Measurements from ENCODE around the gene MCAT. TPM values are rescaled to one million over a fixed set of nuclear protein-coding genes. Genes with fewer than 3 reads are reported as not detected.
A peak's percentile ranks its signal among the peaks of the same experiment; 100 is the strongest.

MCAT gene
- total and polyA plus RNA-seq, 4 donors, result 8.3 to 22.6 (median 14.8) TPM

DNA sequence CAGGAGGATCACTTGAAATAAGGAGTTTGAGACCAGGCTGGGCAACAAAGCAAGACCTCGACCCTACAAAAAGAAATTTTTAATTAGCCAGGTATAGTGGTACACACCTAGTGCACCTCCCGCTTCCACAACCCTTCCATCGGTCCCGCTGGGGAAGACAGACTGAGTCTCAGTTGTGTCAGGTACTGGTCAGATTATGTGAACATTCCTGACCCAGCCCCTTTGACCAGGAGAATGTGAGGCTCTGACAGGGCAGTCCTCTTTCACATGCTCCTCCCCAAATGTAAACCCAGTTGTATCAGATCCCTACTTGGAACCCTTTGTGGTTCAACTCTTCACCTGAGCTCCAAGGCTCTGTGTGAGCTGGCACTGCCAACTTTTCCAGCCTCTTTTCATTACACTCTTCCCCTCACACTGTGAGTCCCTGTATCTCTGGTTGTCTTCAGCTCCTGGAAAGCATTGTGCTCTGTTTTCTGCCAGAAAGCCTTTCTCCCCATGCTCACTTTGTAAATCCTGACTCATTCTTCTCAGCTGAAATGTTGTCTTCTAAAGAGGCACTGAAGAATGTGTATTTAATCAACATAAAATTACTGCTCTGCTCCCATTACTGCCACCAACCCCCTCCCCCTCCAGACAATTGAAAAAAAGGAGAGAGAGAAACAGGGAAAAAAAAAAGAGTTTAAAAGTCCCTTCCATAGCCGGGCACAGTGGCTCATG lies 45.8 kb upstream of the MCAT start:
- H3K27ac ChIP-seq (ENCODE audit: low read depth in 1 of 2, low read length in 2 of 2), result no peak overlapping the region
- no peaks in the 10 kb centered on the region for H3K36me3 ChIP-seq (ENCODE audit: control insufficient read depth in 4 of 4, insufficient read depth in 3 of 4, low read depth in 1 of 4, low read length in 3 of 4)
- H3K4me3 ChIP-seq (ENCODE audit: low read depth in 1 of 3, low read length in 3 of 3), result no peak overlapping the region
- WGBS, result 94% methylated on average over 5 of the region's 5 CpGs
- no peak overlapping the region for H3K9ac ChIP-seq (ENCODE audit: low read depth in 1 of 2, low read length in 2 of 2)
- H3K27me3 ChIP-seq (ENCODE audit: control insufficient read depth in 4 of 4, insufficient read depth in 4 of 4, low read length in 3 of 4), result no peaks in the 10 kb centered on the region
- H3K9me3 ChIP-seq (ENCODE audit: control insufficient read depth in 4 of 4, low read length in 3 of 4), result no peaks in the 10 kb centered on the region
- H3K4me1 ChIP-seq (ENCODE audit: control insufficient read depth in 4 of 4, insufficient read depth in 4 of 4, low read length in 3 of 4), result peaks cover 5 to 17% (median 11%) of the 10 kb centered on the region in 4 donors
- DNase-seq (ENCODE audit: low spot score), result no peak
- no peak for TF ChIP-seq NR2F2 (IDR thresholded peaks at IDR 0.05)
- no peak for TF ChIP-seq HNF4G (IDR thresholded peaks at IDR 0.05)
- no peak for TF ChIP-seq RXRA (IDR thresholded peaks at IDR 0.05)
- TF ChIP-seq FOXA1 (IDR thresholded peaks at IDR 0.05), result no peak
- TF ChIP-seq JUND (IDR thresholded peaks at IDR 0.05), result no peak
- TF ChIP-seq, protein P1, sequence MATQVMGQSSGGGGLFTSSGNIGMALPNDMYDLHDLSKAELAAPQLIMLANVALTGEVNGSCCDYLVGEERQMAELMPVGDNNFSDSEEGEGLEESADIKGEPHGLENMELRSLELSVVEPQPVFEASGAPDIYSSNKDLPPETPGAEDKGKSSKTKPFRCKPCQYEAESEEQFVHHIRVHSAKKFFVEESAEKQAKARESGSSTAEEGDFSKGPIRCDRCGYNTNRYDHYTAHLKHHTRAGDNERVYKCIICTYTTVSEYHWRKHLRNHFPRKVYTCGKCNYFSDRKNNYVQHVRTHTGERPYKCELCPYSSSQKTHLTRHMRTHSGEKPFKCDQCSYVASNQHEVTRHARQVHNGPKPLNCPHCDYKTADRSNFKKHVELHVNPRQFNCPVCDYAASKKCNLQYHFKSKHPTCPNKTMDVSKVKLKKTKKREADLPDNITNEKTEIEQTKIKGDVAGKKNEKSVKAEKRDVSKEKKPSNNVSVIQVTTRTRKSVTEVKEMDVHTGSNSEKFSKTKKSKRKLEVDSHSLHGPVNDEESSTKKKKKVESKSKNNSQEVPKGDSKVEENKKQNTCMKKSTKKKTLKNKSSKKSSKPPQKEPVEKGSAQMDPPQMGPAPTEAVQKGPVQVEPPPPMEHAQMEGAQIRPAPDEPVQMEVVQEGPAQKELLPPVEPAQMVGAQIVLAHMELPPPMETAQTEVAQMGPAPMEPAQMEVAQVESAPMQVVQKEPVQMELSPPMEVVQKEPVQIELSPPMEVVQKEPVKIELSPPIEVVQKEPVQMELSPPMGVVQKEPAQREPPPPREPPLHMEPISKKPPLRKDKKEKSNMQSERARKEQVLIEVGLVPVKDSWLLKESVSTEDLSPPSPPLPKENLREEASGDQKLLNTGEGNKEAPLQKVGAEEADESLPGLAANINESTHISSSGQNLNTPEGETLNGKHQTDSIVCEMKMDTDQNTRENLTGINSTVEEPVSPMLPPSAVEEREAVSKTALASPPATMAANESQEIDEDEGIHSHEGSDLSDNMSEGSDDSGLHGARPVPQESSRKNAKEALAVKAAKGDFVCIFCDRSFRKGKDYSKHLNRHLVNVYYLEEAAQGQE (IDR thresholded peaks at IDR 0.05), result no peak
- TF ChIP-seq, protein P2, sequence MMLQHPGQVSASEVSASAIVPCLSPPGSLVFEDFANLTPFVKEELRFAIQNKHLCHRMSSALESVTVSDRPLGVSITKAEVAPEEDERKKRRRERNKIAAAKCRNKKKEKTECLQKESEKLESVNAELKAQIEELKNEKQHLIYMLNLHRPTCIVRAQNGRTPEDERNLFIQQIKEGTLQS (IDR thresholded peaks at IDR 0.05), result no peak
- no peak for TF ChIP-seq TAF1 (conservative IDR thresholded peaks at IDR 0.05)
- no peak for TF ChIP-seq GABPA (IDR thresholded peaks at IDR 0.05 in 1 of 2, conservative IDR thresholded peaks at IDR 0.05 in 1 of 2)
- no peak for TF ChIP-seq HNF4A (conservative IDR thresholded peaks at IDR 0.05)
- TF ChIP-seq FOXA2 (IDR thresholded peaks at IDR 0.05), result no peak

DNA sequence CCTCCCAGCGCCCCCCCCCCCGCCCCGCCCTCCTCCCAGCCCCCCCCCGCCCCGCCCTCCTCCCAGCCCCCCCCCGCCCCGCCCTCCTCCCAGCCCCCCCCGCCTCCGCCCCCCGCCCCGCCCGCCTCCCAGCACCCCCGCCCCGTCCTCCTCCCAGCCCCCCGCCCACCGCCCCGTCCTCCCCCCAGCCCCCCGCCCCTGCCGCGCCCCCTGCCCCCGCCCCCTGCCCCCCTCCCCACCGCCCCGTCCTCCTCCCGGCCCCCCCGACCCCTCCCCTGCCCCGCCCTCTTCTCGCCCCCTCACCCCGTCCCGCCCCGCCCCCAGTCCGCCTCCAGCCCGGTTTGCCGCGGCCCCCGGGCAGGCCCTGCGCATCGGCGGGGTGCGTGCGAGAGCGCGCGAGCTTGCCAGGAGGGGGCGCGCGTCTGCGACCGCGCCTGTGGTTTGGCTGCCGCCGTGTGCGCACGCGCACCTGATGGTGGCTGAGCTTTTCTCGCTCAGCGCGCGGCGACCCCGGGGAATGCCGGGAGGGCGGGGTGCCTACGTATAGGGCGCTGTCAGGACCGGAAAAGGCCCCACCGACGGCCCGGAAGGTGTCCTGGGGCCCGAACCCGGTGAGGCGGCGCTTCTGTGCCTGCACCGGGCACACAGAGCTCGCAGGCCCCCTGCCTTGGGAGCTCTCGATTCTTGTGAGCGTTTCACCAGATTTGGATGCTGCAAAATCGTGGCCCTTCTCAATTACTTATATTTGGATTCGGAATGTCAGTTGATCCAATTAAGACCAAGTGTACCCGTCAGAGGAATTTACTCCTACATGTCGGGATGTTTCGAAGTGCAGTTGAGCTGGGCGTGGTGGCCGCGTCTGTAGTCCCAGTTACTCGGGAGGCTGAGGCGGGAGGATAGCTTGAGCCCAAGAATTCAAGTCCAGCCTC lies 44.2 kb upstream of the MCAT start:
- Histone ChIP-seq H3K36me3 (ENCODE audit: control insufficient read depth in 4 of 4, insufficient read depth in 3 of 4, low read depth in 1 of 4, low read length in 3 of 4) (no peaks in the 10 kb centered on the region), H3K9ac (ENCODE audit: low read depth in 1 of 2, low read length in 2 of 2) (peak overlapping the region; percentile 32 to 73), H3K9me3 (ENCODE audit: control insufficient read depth in 4 of 4, low read length in 3 of 4) (no peaks in the 10 kb centered on the region), H3K4me3 (ENCODE audit: low read depth in 1 of 3, low read length in 3 of 3) (peak overlapping the region; percentile 58 to 78 (median 61)), H3K27me3 (ENCODE audit: control insufficient read depth in 4 of 4, insufficient read depth in 4 of 4, low read length in 3 of 4) (no peaks in the 10 kb centered on the region), H3K27ac (ENCODE audit: low read depth in 1 of 2, low read length in 2 of 2) (peak overlapping the region; percentile 86 to 90), H3K4me1 (ENCODE audit: control insufficient read depth in 4 of 4, insufficient read depth in 4 of 4, low read length in 3 of 4) (peaks cover 5 to 17% (median 11%) of the 10 kb centered on the region in 4 donors)
- peak; percentile 97 for DNase-seq (ENCODE audit: low spot score)
- whole genome bisulfite sequencing, result 4% methylated on average over 65 of the region's 86 CpGs
- no peak for TF ChIP-seq JUND (IDR thresholded peaks at IDR 0.05)
- TF ChIP-seq, protein P1 (IDR thresholded peaks at IDR 0.05), result peak; percentile 52
- TF ChIP-seq FOXA2 (IDR thresholded peaks at IDR 0.05), result no peak
- no peak for TF ChIP-seq HNF4G (IDR thresholded peaks at IDR 0.05)
- TF ChIP-seq, protein P3, sequence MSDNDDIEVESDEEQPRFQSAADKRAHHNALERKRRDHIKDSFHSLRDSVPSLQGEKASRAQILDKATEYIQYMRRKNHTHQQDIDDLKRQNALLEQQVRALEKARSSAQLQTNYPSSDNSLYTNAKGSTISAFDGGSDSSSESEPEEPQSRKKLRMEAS (IDR thresholded peaks at IDR 0.05), result no peak
- no peak for TF ChIP-seq TAF1 (conservative IDR thresholded peaks at IDR 0.05)
- TF ChIP-seq NR2F2 (IDR thresholded peaks at IDR 0.05), result no peak
- TF ChIP-seq, protein P2 (IDR thresholded peaks at IDR 0.05), result no peak
- TF ChIP-seq, protein P4, sequence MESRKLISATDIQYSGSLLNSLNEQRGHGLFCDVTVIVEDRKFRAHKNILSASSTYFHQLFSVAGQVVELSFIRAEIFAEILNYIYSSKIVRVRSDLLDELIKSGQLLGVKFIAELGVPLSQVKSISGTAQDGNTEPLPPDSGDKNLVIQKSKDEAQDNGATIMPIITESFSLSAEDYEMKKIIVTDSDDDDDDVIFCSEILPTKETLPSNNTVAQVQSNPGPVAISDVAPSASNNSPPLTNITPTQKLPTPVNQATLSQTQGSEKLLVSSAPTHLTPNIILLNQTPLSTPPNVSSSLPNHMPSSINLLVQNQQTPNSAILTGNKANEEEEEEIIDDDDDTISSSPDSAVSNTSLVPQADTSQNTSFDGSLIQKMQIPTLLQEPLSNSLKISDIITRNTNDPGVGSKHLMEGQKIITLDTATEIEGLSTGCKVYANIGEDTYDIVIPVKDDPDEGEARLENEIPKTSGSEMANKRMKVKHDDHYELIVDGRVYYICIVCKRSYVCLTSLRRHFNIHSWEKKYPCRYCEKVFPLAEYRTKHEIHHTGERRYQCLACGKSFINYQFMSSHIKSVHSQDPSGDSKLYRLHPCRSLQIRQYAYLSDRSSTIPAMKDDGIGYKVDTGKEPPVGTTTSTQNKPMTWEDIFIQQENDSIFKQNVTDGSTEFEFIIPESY (IDR thresholded peaks at IDR 0.05), result no peak
- peak; percentile 57 for TF ChIP-seq SP1 (IDR thresholded peaks at IDR 0.05)
- TF ChIP-seq RAD21 (IDR thresholded peaks at IDR 0.05), result no peak
- TF ChIP-seq FOXA1 (IDR thresholded peaks at IDR 0.05), result no peak
- peak; percentile 77 for TF ChIP-seq YY1 (IDR thresholded peaks at IDR 0.05)
- TF ChIP-seq, protein P5, sequence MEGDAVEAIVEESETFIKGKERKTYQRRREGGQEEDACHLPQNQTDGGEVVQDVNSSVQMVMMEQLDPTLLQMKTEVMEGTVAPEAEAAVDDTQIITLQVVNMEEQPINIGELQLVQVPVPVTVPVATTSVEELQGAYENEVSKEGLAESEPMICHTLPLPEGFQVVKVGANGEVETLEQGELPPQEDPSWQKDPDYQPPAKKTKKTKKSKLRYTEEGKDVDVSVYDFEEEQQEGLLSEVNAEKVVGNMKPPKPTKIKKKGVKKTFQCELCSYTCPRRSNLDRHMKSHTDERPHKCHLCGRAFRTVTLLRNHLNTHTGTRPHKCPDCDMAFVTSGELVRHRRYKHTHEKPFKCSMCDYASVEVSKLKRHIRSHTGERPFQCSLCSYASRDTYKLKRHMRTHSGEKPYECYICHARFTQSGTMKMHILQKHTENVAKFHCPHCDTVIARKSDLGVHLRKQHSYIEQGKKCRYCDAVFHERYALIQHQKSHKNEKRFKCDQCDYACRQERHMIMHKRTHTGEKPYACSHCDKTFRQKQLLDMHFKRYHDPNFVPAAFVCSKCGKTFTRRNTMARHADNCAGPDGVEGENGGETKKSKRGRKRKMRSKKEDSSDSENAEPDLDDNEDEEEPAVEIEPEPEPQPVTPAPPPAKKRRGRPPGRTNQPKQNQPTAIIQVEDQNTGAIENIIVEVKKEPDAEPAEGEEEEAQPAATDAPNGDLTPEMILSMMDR (IDR thresholded peaks at IDR 0.05; ENCODE audit: low read depth, low read length, missing input control), result peak; percentile 67
